Lower lobe of right lung (tissue), 2 donors: ENCODE measurements around the gene GXYLT1. TPM values are rescaled to one million over a fixed set of nuclear protein-coding genes. Genes with fewer than 3 reads are reported as not detected.
"Not testable (repeated sequence)": the region's sequence is repeated elsewhere in the genome, so short reads cannot be mapped to it uniquely, and the experiment has no call there.

ENCODE experiments used
- ATAC-seq, 2 donors: fragments of 200-7000 bp; cut with Tn5 transposase; one replicate each; pipeline ENCODE4 v1.9.1; 2020 to 2022; ENCODE audit warnings: mild to moderate bottlenecking in 2 of 2, moderate library complexity in 2 of 2
- DNase-seq: peaks from one replicate; pipeline ENCODE4 v3.0.0-alpha.2; 2020
- H3K27ac ChIP-seq: fragments of 200-600 bp; one replicate; pipeline ENCODE4 v1.8.0; 2022
- H3K27me3 ChIP-seq: fragments of 200-600 bp; one replicate; pipeline ENCODE4 v1.8.0; 2022; ENCODE audit warnings: low read depth
- H3K36me3 ChIP-seq: fragments of 200-600 bp; one replicate; pipeline ENCODE4 v1.8.0; 2022; ENCODE audit warnings: mild to moderate bottlenecking
- H3K4me1 ChIP-seq: fragments of 200-600 bp; one replicate; pipeline ENCODE4 v1.8.0; 2022
- H3K4me3 ChIP-seq: fragments of 200-600 bp; one replicate; pipeline ENCODE4 v1.8.0; 2022; ENCODE audit warnings: mild to moderate bottlenecking
- H3K9me3 ChIP-seq: fragments of 200-600 bp; one replicate; pipeline ENCODE4 v1.8.0; 2022
- intact Hi-C: fragments of 100-400 bp; cut with DNase I; formaldehyde crosslinking; loops from one replicate; pipeline ENCODE4 v1.11.0; 2022
- total RNA-seq: library from RNA; stranded (reverse); fragmentation: NEBNext Ultra II Directional; extraction: Animal tissue kit (Norgen Biotek cat#: 25700); gene quantifications from one replicate; pipeline ENCODE4 v1.2.1, GENCODE V29; 2021
- TF ChIP-seq, protein P1 (sequence below): fragments of 200-600 bp; IDR thresholded peaks from one replicate; pipeline ENCODE4 v1.8.0; 2022; ENCODE audit warnings: antibody characterized with exemption, mild to moderate bottlenecking
- donor health status: DM: no; HTN: yes; CAD: no; lungs with severe emphysema.

GXYLT1 gene
- total RNA-seq, 1 donor from 2014 or later, result 12.1 TPM

DNA sequence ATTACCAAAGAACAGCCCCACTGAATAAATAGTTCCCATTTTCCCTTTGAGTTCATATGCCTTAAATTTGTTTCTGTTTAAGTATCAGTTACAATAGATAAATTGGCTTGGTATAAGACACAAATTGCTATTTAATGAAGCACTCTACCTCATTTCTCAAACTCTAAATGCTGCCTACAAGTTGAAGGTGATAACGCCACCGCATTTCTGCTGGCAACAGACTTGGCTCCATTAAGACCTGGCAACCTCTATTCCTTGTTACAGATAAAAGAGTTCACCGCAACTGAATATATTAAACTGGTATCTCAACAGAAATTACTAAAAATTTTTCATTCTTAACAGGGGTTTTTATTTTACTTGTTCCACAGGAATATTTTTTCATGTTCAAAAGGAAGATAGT, 35.6 kb downstream of the GXYLT1 start:
- TF ChIP-seq, protein P1, sequence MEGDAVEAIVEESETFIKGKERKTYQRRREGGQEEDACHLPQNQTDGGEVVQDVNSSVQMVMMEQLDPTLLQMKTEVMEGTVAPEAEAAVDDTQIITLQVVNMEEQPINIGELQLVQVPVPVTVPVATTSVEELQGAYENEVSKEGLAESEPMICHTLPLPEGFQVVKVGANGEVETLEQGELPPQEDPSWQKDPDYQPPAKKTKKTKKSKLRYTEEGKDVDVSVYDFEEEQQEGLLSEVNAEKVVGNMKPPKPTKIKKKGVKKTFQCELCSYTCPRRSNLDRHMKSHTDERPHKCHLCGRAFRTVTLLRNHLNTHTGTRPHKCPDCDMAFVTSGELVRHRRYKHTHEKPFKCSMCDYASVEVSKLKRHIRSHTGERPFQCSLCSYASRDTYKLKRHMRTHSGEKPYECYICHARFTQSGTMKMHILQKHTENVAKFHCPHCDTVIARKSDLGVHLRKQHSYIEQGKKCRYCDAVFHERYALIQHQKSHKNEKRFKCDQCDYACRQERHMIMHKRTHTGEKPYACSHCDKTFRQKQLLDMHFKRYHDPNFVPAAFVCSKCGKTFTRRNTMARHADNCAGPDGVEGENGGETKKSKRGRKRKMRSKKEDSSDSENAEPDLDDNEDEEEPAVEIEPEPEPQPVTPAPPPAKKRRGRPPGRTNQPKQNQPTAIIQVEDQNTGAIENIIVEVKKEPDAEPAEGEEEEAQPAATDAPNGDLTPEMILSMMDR, result no peak

DNA sequence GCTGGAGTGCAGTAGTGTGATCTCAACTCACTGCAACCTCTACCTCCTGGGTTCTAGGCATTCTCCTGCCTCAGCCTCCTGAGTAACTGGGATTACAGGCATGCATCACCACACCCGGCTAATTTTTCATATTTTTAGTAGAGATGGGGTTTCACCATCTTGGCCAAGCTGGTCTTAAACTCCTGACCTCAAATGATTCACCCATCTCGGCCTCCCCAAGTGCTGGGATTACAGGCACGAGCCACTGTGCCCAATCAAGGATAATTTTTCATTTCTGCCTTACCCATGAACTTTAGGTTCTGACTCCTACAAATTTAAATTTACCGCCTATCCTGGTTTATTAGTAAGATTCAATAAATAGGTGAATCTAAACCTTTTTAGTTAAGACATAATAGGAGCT, 37.9 kb downstream of the GXYLT1 start:
- ATAC-seq, H3K9me3 ChIP-seq, H3K4me3 ChIP-seq, H3K27ac ChIP-seq, DNase-seq, H3K4me1 ChIP-seq, H3K27me3 ChIP-seq, intact Hi-C loops: not testable (repeated sequence)
- H3K36me3 ChIP-seq, result peaks cover 13% of the 10 kb centered on the region

More for the DNA sequence above, 35.6 kb downstream of the GXYLT1 start:
- H3K36me3 ChIP-seq, result peaks cover 13% of the 10 kb centered on the region
- DNase-seq, result no peak
- no peaks in the 10 kb centered on the region for H3K9me3 ChIP-seq
- intact Hi-C loops, result no loop called here
- no peak overlapping the region for H3K27ac ChIP-seq
- no peaks in the 10 kb centered on the region for H3K27me3 ChIP-seq
- no peak for ATAC-seq
- no peak overlapping the region for H3K4me3 ChIP-seq
- no peaks in the 10 kb centered on the region for H3K4me1 ChIP-seq

DNA sequence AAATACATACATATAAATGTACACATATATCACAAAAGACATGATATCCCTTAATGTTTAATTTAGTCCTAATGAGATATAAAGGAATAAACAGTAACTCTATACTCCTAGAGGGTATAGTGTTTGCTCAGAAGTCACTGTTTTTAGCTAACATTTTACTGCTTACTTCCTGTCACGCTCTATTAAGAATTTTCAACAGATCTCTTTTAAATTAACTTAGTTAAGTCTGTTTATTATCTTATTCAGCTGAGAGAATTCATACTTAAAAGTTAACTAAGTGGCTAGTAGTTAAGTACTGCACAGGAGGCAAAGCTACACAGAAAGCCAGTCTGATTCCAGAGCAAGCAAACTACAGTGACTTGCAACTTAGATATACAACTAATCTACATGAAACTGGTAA, 39.9 kb downstream of the GXYLT1 start:
- no peak for DNase-seq
- H3K4me3 ChIP-seq, result no peak overlapping the region
- TF ChIP-seq, protein P1, result no peak
- intact Hi-C loops, result no loop called here
- no peaks in the 10 kb centered on the region for H3K4me1 ChIP-seq
- no peaks in the 10 kb centered on the region for H3K27me3 ChIP-seq
- H3K9me3 ChIP-seq, result no peaks in the 10 kb centered on the region
- peaks cover 13% of the 10 kb centered on the region for H3K36me3 ChIP-seq
- H3K27ac ChIP-seq, result no peak overlapping the region
- ATAC-seq, result no peak

DNA sequence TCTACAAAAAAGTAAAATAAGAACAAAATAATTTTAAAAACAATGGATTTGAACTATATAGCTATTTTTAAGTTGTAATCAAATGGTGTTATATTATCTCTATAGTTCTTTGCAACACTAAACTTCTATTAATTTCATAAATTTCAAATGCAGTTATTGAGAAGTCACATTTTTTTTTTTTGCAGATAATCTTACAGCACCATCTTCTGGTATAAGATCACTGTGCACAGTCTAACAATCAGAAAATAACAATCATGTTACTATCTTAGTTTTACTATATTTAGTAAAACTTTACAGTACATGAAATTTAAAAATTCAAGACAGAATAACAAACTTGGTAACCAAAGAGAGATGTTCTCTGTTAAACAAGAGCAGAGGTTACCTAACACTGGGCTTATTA, 40.6 kb downstream of the GXYLT1 start:
- TF ChIP-seq, protein P1, result no peak
- no peaks in the 10 kb centered on the region for H3K27me3 ChIP-seq
- DNase-seq (no peak), ATAC-seq (no peak)
- peaks cover 11% of the 10 kb centered on the region for H3K36me3 ChIP-seq
- H3K9me3 ChIP-seq, result no peaks in the 10 kb centered on the region
- no peak overlapping the region for H3K4me3 ChIP-seq
- no peaks in the 10 kb centered on the region for H3K4me1 ChIP-seq
- intact Hi-C loops, result no loop called here
- no peak overlapping the region for H3K27ac ChIP-seq

DNA sequence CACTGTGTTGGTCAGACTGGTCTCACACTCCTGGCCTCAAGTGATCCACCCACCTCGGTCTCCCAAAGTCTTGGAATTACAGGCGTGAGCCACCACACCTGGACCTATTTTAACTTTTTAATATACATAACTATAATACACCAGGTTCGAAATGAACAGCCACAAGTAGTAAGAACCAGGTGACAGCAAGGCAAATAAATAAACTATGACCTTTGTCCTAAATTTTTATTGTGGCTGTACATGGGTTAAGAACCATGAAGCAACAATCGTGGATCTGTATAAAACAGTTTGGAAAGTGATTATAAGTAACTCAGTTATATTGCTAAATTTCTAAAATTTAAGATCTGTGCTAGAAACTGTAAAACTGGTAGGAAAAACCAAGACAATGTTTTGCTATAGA, 41.5 kb downstream of the GXYLT1 start:
- Histone ChIP-seq H3K27me3 (no peaks in the 10 kb centered on the region), H3K36me3 (peaks cover 3% of the 10 kb centered on the region), H3K4me1 (no peaks in the 10 kb centered on the region), H3K9me3 (no peaks in the 10 kb centered on the region), H3K4me3 (no peak overlapping the region), H3K27ac (no peak overlapping the region)
- intact Hi-C loops, result no loop called here
- TF ChIP-seq, protein P1, result no peak
- DNase-seq (no peak), ATAC-seq (no peak)

DNA sequence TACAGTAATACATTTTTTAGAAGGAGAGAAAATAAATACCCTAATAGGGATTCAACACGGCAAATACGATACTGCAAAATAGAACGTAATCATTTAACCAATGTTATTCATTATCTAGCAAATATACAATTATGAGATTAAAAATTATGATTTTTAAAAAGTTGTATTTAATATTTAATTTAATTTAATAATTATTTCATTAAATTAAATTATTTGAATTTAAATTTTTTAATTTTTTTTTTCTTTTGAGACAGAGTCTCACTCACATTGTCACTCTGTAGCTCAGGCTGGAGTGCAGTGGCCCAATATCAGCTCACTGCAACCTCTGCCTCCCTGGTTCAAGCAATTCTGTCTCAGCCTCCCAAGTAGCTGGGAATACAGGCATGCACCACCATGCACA, 42.0 kb downstream of the GXYLT1 start:
- intact Hi-C loops, result no loop called here
- Histone ChIP-seq H3K27ac (no peak overlapping the region), H3K4me1 (peaks cover 2% of the 10 kb centered on the region), H3K27me3 (no peaks in the 10 kb centered on the region), H3K9me3 (no peaks in the 10 kb centered on the region), H3K4me3 (no peak overlapping the region), H3K36me3 (no peaks in the 10 kb centered on the region)
- ATAC-seq, result no peak
- no peak for DNase-seq
- TF ChIP-seq, protein P1, result no peak
